Heart left ventricle (tissue), 16 donors: ENCODE data around the gene DYSF. TPM values are rescaled to one million over a fixed set of nuclear protein-coding genes. Genes with fewer than 3 reads are reported as not detected.

Source experiments
- ATAC-seq, 4 donors: fragments of 200-7000 bp; cut with Tn5 transposase; one replicate each; pipeline ENCODE4 v1.9.1; 2020 to 2022; ENCODE audit warnings: moderate library complexity in 4 of 4, mild to moderate bottlenecking in 3 of 4, moderate number of reproducible peaks in 1 of 4
- DNase-seq, 5 donors: peaks; one replicate each; pipeline ENCODE4 v3.0.0-alpha.2; 2020
- H3K27ac ChIP-seq, 12 donors: fragments of 200-600 bp; sonication (generic) in 4 of 12; one replicate each; pipeline versions ENCODE4 v1.5.0 to v1.8.0; 2016 to 2022; ENCODE audit warnings: mild to moderate bottlenecking in 2 of 12
- H3K27me3 ChIP-seq, 9 donors: fragments of 200-600 bp; sonication (generic) in 2 of 9; one replicate each; pipeline versions ENCODE4 v1.5.1 to v1.8.0; 2016 to 2022; ENCODE audit warnings: mild to moderate bottlenecking in 3 of 9
- H3K36me3 ChIP-seq, 9 donors: fragments of 200-600 bp; sonication (generic) in 2 of 9; one replicate each; pipeline versions ENCODE4 v1.5.0 to v1.8.0; 2018 to 2022; ENCODE audit warnings: mild to moderate bottlenecking in 2 of 9
- H3K4me1 ChIP-seq, 12 donors: fragments of 200-600 bp; sonication (generic) in 4 of 12; one replicate each; pipeline versions ENCODE4 v1.5.0 to v1.8.0; 2016 to 2022; ENCODE audit warnings: mild to moderate bottlenecking in 3 of 12
- H3K4me3 ChIP-seq, 12 donors: fragments of 200-600 bp; sonication (generic) in 4 of 12; one replicate each; pipeline versions ENCODE4 v1.5.0 to v1.8.0; 2017 to 2022; ENCODE audit warnings: mild to moderate bottlenecking in 9 of 12, moderate library complexity in 4 of 12
- H3K9me3 ChIP-seq, 12 donors: fragments of 200-600 bp; sonication (generic) in 4 of 12; one replicate each; pipeline versions ENCODE4 v1.5.0 to v1.8.0; 2016 to 2022; ENCODE audit warnings: mild to moderate bottlenecking in 1 of 12
- CTCF ChIP-seq, 12 donors: fragments of 200-600 bp; sonication (generic) in 4 of 12; IDR thresholded peaks; one replicate each; pipeline versions ENCODE4 v1.5.0 to v1.8.0; 2018 to 2022; ENCODE audit warnings: antibody characterized with exemption in 12 of 12, mild to moderate bottlenecking in 5 of 12
- POLR2A ChIP-seq, 2 donors: fragments of 450-650 bp; IDR thresholded peaks; one replicate each; pipeline ENCODE4 v1.6.1; 2017; ENCODE audit warnings: antibody characterized with exemption in 2 of 2, mild to moderate bottlenecking in 2 of 2, moderate library complexity in 2 of 2
- WGBS, 4 donors: extraction: QIAGEN DNeasy Blood & Tissue Kit in 2 of 4; methylation state at CpG; one replicate each; pipeline versions ENCODE4 v1.1.5 to v1.1.7; 2013 to 2018; 5-methylcytosine and 5-hydroxymethylcytosine counted together
- intact Hi-C, 10 donors: fragments of 100-400 bp; cut with DNase I; formaldehyde crosslinking; loops; one replicate each; pipeline versions ENCODE4 v1.11.1 to v1.14.2; 2022
- polyA plus RNA-seq, 2 donors: library from polyadenylated mRNA; stranded (reverse); fragments of 200-250 nt; gene quantifications; one replicate each; pipeline ENCODE4 v1.2.3, GENCODE V29; 2013
- total RNA-seq, 9 donors: library from RNA; depleted of rRNA in 2 of 9; stranded (reverse); fragments of >200 nt in 2 of 9; fragmentation: NEBNext Ultra II Directional in 3 of 9; extraction: Animal tissue kit (Norgen Biotek cat#: 25700) in 3 of 9; gene quantifications; one replicate each; pipeline versions ENCODE4 v1.1.0 to v1.2.4, GENCODE V29; 2016 to 2023
- donor health status: ischemic (EF 13 %, LVEDD 7.1; RV severe dilation, severe dysfunction).
- donor health status: healthy with polysubstance abuse.
- donor health status: DM: no; HTN: yes; CAD: no.
- donor health status: DM: no; HTN: no; CAD: no.
- donor health status: ischemic (EF 25% LVEDD 6.9; RV normal size, moderate dysfunction).
- donor health status: ischemic (EF 25% LVEDD 5.7; RV mildly dilated, moderate dysfunction).
- donor health status: healthy.
- donor health status: DM: yes; HTN: yes; CAD: no.
- donor health status: ischemic (EF 35%, LVEDD 5.7; RV mildly dilated, moderate dysfunction).
- donor health status: nonischemic (EF 11% LVEDD 7.7; RV severe dilation, severe dysfunction).
- donor health status: DM: yes; HTN: yes; CAD: no.
- donor health status: PGD.
- donor health status: ischemic (EF 29% LVEDD 5.4; RV normal size, mild dysfunction).
- donor health status: nonischemic (EF 23%, LVEDD 6.1; RV moderate dilation, normal function).

DYSF gene
- total and polyA plus RNA-seq, 11 donors: 25.5 to 99.9 (median 78.6) TPM

- Histone ChIP-seq H3K4me3 (peak overlapping the region; percentile 39 to 89 (median 75)), H3K4me1 (peaks cover 7 to 64% (median 42%) of the 10 kb centered on the region in 12 donors), H3K36me3 (peaks cover 0 to 2% (median 0%) of the 10 kb centered on the region in 9 donors), H3K27me3 (no peaks in the 10 kb centered on the region), H3K9me3 (peaks cover 0 to 7% (median 0%) of the 10 kb centered on the region in 12 donors), H3K27ac (peak overlapping the region in 11 of 12 donors; percentile 59 to 93 (median 85))
- DNase-seq: no peak
- TF ChIP-seq POLR2A (IDR thresholded peaks at IDR 0.05) (no peak), CTCF (IDR thresholded peaks at IDR 0.05) (no peak)
- ATAC-seq: no peak
- intact Hi-C loops: loop anchor here in 3 of 10 donors (2.0 to 5.0 kb wide), 2 partner anchors 35 to 38 kb away; no protein-coding TSS in a partner anchor
- 25 to 35% (median 26%) methylated on average over 7 of the region's 7 CpGs for WGBS, 4 donors
These were observed 13.9 kb downstream of the DYSF start for GRCh38 chr2:71467180-71467815.

- H3K27me3 ChIP-seq: no peaks in the 10 kb centered on the region
- intact Hi-C loops: loop anchor here in 2 of 10 donors (5.0 kb wide), 1 partner anchor 34 kb away; no protein-coding TSS in a partner anchor
- H3K9me3 ChIP-seq: no peaks in the 10 kb centered on the region
- TF ChIP-seq POLR2A (IDR thresholded peaks at IDR 0.05): no peak
- no peak for TF ChIP-seq CTCF (IDR thresholded peaks at IDR 0.05)
- 65 to 82% (median 73%) methylated on average over 11 of the region's 11 CpGs for WGBS, 4 donors
- peak overlapping the region in 6 of 12 donors; percentile 74 to 89 (median 84) for H3K4me3 ChIP-seq
- H3K36me3 ChIP-seq: peaks cover 0 to 12% (median 4%) of the 10 kb centered on the region in 9 donors
- H3K4me1 ChIP-seq: peaks cover 7 to 54% (median 40%) of the 10 kb centered on the region in 12 donors
- H3K27ac ChIP-seq: peak overlapping the region in 10 of 12 donors; percentile 50 to 91 (median 82)
- no peak for DNase-seq
- no peak for ATAC-seq
These were observed 15.1 kb downstream of the DYSF start for GRCh38 chr2:71468279-71469015.

- intact Hi-C loops: loop anchor here in 2 of 10 donors (5.0 kb wide), 1 partner anchor 33 kb away; no protein-coding TSS in a partner anchor
- peak in 2 of 5 donors; percentile 47 to 49 for DNase-seq
- ATAC-seq: peak; percentile 63 to 80 (median 71)
- Histone ChIP-seq H3K36me3 (peaks cover 0 to 14% (median 4%) of the 10 kb centered on the region in 9 donors), H3K9me3 (no peaks in the 10 kb centered on the region), H3K4me1 (peaks cover 9 to 62% (median 40%) of the 10 kb centered on the region in 12 donors), H3K27ac (peak overlapping the region in 11 of 12 donors; percentile 38 to 91 (median 81)), H3K4me3 (peak overlapping the region in 4 of 12 donors; percentile 2 to 15 (median 5)), H3K27me3 (no peaks in the 10 kb centered on the region)
- TF ChIP-seq POLR2A (IDR thresholded peaks at IDR 0.05): no peak
- TF ChIP-seq CTCF (IDR thresholded peaks at IDR 0.05): no peak
- 46 to 58% (median 52%) methylated on average over 8 of the region's 8 CpGs for WGBS, 4 donors
These were observed 16.3 kb downstream of the DYSF start for GRCh38 chr2:71469403-71470398.
